ENCODE measurements around the gene CGREF1. TPM values are rescaled to one million over a fixed set of nuclear protein-coding genes. Genes with fewer than 3 reads are reported as not detected.

Gene CGREF1
- total RNA-seq, 1 experiment from 2014 or later, result 1.3 TPM

GRCh38 chr2:27059141-27059820 lies 59.6 kb downstream of the CGREF1 start:
- in situ Hi-C loops (cut with HindIII; ENCODE audit: low sequenced_read_pairs), result no loop called here
- no peak for DNase-seq (ENCODE audit: low spot score)

- in situ Hi-C loops (cut with HindIII; ENCODE audit: low sequenced_read_pairs), result no loop called here
- DNase-seq (ENCODE audit: low spot score), result no peak
Measured at GRCh38 chr2:27058210-27058609, 60.7 kb downstream of the CGREF1 start.

- in situ Hi-C loops (cut with HindIII; ENCODE audit: low sequenced_read_pairs), result no loop called here
- DNase-seq (ENCODE audit: low spot score), result no peak
Measured at GRCh38 chr2:27057184-27057583, 61.7 kb downstream of the CGREF1 start.

GRCh38 chr2:27054721-27055120 lies 64.2 kb downstream of the CGREF1 start:
- in situ Hi-C loops (cut with HindIII; ENCODE audit: low sequenced_read_pairs), result no loop called here
- DNase-seq (ENCODE audit: low spot score), result no peak

- DNase-seq (ENCODE audit: low spot score), result no peak
- in situ Hi-C loops (cut with HindIII; ENCODE audit: low sequenced_read_pairs), result no loop called here
Measured at GRCh38 chr2:27053776-27054175, 65.2 kb downstream of the CGREF1 start.

- in situ Hi-C loops (cut with HindIII; ENCODE audit: low sequenced_read_pairs), result no loop called here
Measured at GRCh38 chr2:27053321-27053720, 65.6 kb downstream of the CGREF1 start.

GRCh38 chr2:27051902-27052645 lies 66.9 kb downstream of the CGREF1 start:
- no peak for DNase-seq (ENCODE audit: low spot score)
- in situ Hi-C loops (cut with HindIII; ENCODE audit: low sequenced_read_pairs), result no loop called here

More at GRCh38 chr2:27053321-27053720, 65.6 kb downstream of the CGREF1 start:
- no peak for DNase-seq (ENCODE audit: low spot score)

- DNase-seq (ENCODE audit: low spot score), result peak; percentile 92
- in situ Hi-C loops (cut with HindIII; ENCODE audit: low sequenced_read_pairs), result no loop called here
Measured at GRCh38 chr2:27050996-27051901, 67.7 kb downstream of the CGREF1 start, which contains the start of gene AGBL5. Gene AGBL5 (plus strand): TSS chr2:27051668. CDS start chr2:27052959, 1,291 bp downstream.

Other genes starting within 250 kb of the CGREF1 start
- 2.3 and 4.2 TPM in 2 replicates for gene MAPRE3, start 148.5 kb downstream of the CGREF1 start, total RNA-seq (2014; rRNA removed; shearing (Covaris generic))
- gene TMEM214, start 86.2 kb downstream of the CGREF1 start, total RNA-seq (2014; rRNA removed; shearing (Covaris generic)), result 34.7 and 37.0 TPM in 2 replicates
- 59.4 and 68.2 TPM in 2 replicates for gene AGBL5, start 67.5 kb downstream of the CGREF1 start, total RNA-seq (2014; rRNA removed; shearing (Covaris generic))
- 339 and 392 TPM in 2 replicates for gene OST4, start 47.5 kb downstream of the CGREF1 start, total RNA-seq (2014; rRNA removed; shearing (Covaris generic))
- gene EMILIN1, start 40.5 kb downstream of the CGREF1 start, total RNA-seq (2014; rRNA removed; shearing (Covaris generic)), result 2.3 and 3.9 TPM in 2 replicates
- 2.4 and 7.3 TPM in 2 replicates for gene KHK, start 32.4 kb downstream of the CGREF1 start, total RNA-seq (2014; rRNA removed; shearing (Covaris generic))
- gene ABHD1, start 4.7 kb upstream of the CGREF1 start, total RNA-seq (2014; rRNA removed; shearing (Covaris generic)), result 0.43 TPM in 1 of 2 replicates, not detected in the other
- 89.5 and 92.2 TPM in 2 replicates for gene PREB, start 15.5 kb upstream of the CGREF1 start, total RNA-seq (2014; rRNA removed; shearing (Covaris generic))
- gene PRR30, start 20.3 kb upstream of the CGREF1 start, total RNA-seq (2014; rRNA removed; shearing (Covaris generic)), result not detected in 2 replicates
- not detected in 2 replicates for gene TCF23, start 29.9 kb upstream of the CGREF1 start, total RNA-seq (2014; rRNA removed; shearing (Covaris generic))
- gene ATRAID, start 92.9 kb upstream of the CGREF1 start, total RNA-seq (2014; rRNA removed; shearing (Covaris generic)), result 130 and 164 TPM in 2 replicates
- 53.8 and 60.0 TPM in 2 replicates for gene SLC5A6, start 93.1 kb upstream of the CGREF1 start, total RNA-seq (2014; rRNA removed; shearing (Covaris generic))
- 52.3 and 69.6 TPM in 2 replicates for gene CAD, start 98.2 kb upstream of the CGREF1 start, total RNA-seq (2014; rRNA removed; shearing (Covaris generic))
- gene SLC30A3, start 143.9 kb upstream of the CGREF1 start, total RNA-seq (2014; rRNA removed; shearing (Covaris generic)), result 1.3 and 2.6 TPM in 2 replicates
- not detected in 2 replicates for gene DNAJC5G, start 156.3 kb upstream of the CGREF1 start, total RNA-seq (2014; rRNA removed; shearing (Covaris generic))
- not detected in 2 replicates for gene TRIM54, start 163.3 kb upstream of the CGREF1 start, total RNA-seq (2014; rRNA removed; shearing (Covaris generic))
- gene UCN, start 189.3 kb upstream of the CGREF1 start, total RNA-seq (2014; rRNA removed; shearing (Covaris generic)), result not detected in 2 replicates
- gene MPV17, start 204.0 kb upstream of the CGREF1 start, total RNA-seq (2014; rRNA removed; shearing (Covaris generic)), result 80.5 and 99.1 TPM in 2 replicates
- 101 and 102 TPM in 2 replicates for gene GTF3C2, start 237.6 kb upstream of the CGREF1 start, total RNA-seq (2014; rRNA removed; shearing (Covaris generic))

All from G401 (cell line).